DMS153 treated with DMSO at 0.1 percent for 48 hours (cell line): ENCODE data around the gene FABP1.

Experiments
- DNase-seq: peaks from one replicate; lab custom pipeline; 2025; ENCODE audit not compliant: unreplicated experiment; lab: John Stamatoyannopoulos, UW

FABP1 gene

DNA sequence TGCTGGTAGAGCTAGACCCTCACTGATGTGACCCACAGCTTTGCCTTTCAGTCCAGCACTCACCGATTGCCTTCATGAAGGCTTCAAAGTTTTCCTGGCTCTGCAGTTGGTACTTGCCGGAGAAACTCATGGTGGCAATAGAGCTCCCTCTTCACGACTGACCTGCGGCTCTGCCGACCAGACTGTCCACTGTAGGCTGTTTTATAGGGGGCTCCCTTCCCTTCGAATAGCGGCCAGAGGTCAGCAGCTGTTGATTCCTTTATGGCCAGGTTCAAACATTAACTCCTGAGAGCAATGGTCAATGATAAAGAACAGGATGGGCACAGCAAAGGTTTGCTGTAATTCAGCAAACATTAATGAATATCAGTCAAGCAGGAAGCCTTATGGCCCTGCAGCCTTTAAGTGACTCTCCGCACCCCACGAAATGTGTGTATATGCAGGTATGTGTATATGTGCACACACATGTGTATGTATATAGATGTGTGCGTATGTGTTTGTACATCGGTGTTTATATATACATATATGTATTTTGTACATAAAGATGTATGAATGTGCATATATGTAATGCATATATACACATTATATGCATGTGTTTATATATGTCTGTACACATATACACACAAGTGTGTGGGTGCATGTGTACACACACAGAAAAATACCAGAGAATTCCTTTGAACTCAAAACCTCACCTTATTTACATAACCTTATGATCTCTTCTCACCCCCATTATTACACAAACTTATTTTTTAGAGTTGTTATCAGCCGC lies at the start of gene FABP1:
TSS of gene FABP1 (minus strand) at position 175 of the 766 bp plus-strand sequence. CDS start at position 130, 45 bp downstream.
- DNase-seq: no peak

DNA sequence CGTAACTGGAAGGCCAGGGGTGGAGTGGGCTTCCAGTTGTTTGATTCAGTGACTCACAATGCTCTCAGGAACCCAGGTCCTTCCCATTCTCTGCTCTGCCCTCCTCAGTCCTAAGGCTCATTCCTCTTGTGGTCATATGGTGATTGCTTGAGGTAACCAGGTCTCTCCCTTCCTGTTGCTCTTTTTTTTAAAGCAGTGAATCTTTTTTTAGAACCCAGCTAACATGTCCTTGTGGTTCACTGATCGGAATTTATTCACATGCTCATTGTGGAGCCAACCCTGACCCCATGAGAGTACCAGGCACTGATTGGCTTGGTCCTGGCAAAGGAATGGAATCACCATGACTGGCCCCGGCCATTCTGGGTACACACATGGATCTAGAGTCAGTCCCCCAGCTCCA lies 49.7 kb upstream of the FABP1 start:
- no peak for DNase-seq

DNA sequence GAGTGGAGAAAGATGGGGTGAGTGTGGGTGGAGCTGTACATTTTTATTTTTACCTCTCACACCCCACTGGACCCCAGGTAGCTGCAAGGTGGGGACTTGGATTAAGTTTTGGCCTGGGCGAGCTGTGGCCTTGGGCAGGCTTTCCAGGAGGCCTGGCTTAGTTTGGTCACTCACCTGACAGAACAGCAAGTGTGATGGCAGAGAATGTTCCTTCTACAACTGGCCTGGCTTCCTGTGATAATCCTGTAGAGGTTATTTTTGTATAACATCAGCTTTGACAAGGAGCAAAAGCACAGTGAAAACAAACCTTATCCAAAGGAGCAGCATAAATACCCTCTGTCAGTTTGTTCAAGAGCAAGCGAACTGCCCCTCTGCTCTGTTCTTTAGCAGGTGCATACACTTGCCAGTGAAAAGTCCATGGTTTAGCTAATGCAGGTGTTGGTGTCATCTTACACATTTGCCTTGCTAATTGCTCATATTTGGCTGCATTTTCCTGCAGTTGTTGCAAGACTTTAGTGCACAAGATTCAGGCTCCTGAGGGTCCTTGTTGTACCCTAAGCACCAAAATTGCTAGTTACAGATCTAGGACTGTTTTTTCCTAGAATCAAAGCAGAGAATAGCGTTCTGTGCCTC lies 48.6 kb upstream of the FABP1 start:
- no peak for DNase-seq

DNA sequence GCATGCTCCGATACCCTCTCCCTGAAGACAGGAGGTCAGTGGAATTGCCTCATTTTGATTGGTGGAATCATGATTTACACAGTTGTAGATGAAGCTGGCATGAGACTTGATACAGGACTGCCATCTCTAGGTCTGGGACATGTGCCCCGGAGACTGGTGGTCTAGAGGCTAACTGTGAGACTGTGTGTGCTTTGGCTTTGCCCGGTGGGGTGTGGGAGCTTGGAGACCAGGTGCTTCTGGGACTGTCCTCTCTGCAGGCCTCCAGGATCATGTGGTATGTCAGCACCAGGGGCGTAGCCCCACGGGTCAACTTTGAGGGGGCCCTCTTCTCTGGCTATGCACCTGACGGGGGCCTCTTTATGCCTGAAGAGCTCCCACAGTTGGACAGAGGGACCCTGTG lies 45.0 kb upstream of the FABP1 start:
- DNase-seq: no peak

DNA sequence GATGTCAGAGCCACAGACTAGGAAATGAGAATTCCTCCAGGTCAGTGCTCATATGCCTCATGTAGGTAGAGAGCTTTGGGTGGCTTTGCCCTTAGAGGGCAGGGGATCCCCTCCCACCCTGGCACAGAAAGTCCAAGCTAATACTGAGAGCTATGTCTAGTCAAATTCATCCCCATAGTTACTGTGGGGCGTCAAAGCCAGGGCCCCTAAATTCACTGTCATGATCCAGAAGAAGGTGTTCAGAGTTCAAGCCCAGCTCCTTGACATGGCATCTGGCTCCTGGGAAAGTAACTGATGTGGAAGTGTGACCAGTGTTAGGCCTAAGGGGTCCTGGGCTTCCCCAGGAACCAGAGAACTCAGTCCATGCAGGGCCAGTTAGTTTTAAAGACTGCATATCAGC lies 44.1 kb upstream of the FABP1 start:
- DNase-seq: no peak

DNA sequence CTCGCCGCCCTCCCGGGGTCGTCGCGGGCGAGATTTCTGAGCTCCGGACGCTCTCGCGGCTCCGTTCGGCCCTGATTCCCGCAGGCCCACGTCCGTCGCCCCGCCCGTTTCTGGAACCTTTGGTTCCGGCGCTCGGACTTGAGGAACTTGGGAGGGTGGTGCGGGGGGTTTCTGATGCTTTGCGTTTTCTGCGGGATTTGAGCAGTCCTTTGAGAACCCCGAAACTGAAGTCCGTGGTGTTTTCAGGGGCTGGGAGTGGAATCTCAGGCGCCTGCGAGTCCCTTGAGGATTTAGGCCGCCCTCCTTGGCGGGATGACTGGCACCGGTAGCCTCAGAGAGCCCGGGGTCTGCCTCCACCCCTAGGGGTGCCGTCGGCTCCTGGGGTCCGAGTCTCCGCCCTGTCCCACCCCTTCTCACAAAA lies 42.6 kb upstream of the FABP1 start:
- DNase-seq: no peak

DNA sequence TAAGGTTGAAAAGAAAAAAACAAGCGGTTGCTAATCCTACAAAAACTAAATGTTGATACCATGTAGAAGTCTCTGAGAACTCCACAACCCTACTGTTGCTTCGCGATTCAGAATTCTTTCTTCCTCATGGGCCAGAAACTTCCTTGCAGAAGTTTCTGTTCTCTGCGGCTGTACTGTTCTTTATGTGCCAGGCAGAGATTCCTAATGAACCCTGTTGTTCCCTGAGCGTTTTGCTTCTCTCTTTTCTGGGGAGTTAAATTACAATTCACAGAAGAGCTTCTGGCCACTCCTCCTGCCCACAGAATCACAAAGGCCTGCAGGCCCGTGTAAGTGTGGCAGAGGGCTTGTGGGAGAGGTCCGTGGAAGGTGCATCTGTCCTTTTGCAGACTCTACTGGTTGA lies 40.5 kb upstream of the FABP1 start:
- no peak for DNase-seq

DNA sequence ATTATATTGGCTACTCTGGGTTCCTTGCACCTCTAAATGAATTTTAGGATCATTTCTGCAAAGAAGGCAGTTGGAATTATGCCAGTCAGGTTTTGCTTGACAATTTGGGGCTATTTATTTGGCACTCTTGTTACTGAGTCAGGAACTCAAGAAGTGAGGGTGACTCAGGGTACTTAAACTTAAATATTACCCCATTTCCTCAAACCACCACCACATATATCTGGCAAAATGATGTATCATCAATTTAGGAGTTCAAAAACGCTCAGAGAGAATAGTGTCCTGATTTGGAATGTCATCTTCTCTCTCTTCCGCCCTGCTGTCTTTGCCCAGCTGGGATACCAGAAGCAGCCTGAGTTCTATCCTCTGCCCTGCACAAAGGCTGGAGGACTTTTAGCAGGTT lies 39.9 kb upstream of the FABP1 start:
- no peak for DNase-seq

DNA sequence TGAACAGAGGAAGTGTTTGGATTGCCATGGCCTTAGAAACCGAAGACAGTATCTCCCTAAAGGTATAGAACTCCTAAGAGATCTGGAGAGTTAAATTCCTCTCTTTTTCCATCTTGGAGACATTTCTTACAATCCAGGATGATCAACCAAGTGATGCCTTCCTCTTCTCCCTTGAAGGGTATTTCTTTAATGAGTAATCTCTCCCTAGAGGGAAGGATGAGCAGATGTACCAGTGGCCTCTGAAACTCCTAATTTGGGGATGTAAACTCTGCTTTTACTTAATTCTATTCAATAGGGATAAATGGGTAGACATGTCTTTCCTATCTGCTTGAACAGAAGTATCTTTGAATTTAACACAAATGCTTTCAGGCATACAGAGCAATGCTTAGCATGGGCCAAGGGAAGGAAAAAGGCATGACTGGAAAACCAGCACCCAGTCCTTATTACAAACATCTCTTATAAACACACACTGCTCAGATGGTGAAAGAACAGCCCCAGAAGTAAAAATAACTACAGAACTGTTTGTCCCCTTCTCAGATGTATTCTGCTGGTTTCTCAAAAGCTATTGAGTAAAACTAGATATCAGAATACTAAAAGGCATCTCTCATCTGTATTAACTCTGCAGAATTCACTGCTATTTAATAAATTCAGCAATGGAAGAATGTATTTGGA lies 37.6 kb upstream of the FABP1 start:
- no peak for DNase-seq

DNA sequence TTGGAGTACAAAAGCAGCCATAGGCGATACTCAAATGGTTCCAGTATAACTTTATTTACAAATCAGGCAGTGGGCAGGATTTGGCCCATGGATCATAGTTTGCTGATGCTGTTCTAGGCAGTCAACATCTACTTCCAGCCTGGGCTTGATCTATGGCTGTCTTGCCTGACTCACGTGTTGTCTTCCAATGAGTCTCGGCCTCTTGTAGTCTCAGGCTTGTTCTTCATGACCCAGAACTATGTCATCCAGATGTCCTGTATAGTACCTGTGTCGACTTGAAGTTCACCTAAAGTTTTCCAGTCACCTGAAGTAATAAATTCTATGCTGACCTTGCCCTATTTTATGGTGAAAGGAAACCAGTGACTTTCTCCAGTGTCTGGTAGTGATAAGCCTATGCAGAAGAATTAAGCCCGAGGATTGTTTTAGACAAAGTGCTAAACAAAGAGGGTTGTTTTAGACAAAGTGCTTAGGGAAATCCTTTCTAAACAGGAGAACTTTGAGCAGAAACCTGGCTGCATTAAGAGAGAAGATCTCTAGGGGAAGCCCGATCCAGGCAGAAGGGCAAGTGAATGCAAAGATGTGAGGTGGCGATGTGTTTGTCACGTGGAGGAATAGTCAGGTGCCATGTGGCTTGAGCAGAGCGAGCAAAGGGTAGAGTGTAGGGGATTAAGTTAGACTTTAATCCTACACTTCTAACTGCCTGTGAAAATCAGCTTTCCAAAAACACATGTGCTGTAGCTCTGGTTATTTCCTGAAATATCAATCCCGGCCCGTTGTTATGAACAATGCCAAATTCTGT lies 33.8 kb upstream of the FABP1 start:
- DNase-seq: no peak

DNA sequence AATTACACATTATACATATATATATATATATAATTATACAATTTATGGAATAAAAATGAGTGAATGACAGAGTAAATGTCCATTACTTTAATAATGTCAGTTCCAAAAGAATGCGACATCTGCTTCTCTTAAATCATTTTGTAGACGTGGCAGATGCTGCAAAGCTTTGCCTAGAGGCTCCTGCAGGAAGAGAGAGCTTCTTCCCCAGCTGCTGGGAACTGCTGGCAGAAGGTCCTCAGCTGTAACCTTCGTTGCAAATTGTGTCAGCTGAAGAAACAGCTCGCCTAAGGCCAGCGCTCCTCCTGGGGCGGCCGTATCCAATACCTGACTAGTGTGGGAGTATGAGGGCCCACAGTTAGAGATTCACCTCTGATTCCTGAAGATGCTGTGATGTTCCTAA lies 32.7 kb upstream of the FABP1 start:
- no peak for DNase-seq

DNA sequence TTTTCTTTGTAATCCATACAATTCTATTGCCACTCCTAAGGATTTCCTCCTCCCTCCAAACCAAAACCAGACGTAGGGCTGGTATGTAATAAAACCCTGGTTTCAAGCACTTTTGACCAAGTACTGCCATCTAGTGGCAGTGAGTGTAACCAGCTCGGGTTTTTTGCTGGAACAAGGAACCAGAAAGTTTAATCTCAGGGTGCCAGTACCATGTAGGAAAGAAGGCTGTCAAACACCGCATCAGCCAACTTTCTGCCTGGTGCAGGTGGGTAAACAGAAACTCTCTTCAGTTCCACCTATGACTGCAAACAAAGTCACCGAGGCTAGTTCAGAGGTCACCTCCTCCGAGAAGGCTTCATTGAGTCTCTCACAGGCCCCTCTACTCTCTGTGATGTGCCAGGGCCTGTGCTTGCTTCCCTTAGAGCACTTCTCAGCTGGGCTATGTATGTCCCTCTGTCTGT lies 32.1 kb upstream of the FABP1 start:
- peak; percentile 56 for DNase-seq

DNA sequence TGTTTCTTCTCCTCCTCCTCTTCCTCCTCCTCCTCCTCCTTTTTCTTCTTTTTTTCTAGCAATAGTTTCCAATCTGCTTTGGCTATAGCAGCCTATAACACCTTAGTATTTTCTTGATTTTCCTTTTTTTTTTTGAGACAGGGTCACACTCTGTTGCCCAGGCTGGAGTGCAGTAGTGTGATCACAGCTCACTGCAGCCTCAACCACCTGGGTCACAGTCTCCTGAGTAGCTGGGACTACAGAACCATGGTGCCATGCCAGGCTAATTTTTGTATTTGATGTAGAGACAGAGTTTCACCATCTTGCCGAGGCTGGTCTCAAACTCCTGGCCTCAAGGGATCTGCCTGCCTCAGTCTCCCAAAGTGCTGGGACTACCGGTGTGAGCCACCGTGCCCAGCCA lies 31.6 kb upstream of the FABP1 start:
- no peak for DNase-seq

DNA sequence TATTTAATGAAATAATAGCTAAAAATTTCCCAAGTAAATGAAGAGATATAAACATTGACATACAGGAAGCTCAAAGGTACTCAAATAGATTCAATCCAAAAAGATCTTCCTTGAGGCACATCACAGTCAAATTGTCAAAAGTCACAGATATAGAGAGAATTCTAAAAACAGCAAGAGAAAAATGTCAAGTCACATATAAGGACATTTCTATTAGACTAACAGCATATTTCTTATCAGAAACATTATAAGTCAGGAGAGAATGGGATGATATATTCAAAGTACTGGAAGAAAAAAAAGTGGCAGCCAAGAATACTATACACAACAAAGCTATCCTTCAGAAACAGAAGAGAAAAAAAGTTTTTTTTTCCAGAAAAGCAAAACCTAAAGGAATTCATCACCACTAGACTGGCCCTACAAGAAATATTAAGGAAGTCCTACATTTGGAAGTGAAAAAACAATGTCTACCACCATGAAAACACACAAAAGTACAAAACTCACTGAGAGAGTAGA lies 21.1 kb upstream of the FABP1 start:
- DNase-seq: no peak

DNA sequence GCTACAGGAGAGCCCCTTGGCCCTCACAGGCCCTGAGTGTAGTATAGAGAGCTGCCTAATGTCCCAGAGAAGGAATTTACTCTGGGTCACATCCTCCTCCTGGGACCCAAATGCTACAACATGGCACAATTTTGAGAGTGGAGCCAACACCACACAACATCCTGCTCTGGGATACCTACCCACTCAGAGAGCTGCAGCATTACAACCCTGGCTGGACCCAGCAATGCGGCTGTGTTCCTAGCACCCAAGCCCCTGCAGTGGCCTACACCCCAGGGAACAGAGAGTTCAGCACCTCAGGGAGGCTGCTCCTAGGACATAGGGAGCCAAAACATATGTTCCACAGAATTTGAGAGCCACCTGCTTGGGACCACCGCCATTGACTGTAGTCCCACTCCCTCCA lies 19.3 kb upstream of the FABP1 start:
- DNase-seq: no peak

DNA sequence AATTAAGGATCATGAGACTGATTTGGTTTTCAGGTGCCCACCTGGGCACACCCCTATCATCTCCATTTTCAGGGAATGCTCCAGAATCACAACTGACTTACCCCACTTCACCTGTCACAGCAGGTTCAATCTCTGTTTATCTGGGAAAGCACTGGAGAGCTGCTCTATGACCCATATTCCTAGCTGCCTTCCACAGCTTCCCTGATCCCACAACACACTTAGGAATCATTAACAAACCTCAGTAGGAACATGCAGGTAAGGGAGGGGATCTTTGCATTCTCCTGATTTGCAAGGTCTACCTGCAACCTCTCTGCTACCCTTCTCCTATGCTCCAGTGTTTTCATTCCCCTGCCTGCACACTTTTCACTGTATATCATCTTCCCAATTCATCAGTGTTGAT lies 18.7 kb upstream of the FABP1 start:
- no peak for DNase-seq

DNA sequence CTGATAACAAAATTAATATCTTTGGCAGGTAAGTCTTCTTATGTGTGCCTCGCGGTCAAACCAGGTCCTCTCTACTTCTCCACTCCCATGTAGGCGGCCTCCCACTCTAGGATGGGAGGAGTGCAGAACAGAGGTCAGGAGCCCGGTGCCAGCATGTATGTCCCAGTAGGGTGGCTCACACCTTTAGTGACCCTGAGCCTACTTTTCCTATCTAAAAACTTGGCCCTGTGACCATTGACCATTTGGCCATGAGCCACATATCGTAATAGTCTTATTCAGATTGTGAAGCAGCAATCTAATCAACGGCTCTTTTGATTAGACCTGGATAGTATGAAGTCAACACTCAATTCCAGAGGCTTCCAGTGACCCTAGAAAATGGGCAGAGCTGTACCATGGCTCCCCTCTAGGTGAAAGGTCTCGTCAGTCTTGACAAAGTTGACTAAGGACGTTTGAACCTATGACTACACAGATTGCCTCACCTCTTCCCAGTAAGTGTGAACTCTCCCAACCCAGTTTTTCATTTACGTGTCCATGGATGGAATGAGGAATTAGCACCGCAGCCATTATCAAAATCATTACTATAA lies 17.1 kb upstream of the FABP1 start:
- no peak for DNase-seq

DNA sequence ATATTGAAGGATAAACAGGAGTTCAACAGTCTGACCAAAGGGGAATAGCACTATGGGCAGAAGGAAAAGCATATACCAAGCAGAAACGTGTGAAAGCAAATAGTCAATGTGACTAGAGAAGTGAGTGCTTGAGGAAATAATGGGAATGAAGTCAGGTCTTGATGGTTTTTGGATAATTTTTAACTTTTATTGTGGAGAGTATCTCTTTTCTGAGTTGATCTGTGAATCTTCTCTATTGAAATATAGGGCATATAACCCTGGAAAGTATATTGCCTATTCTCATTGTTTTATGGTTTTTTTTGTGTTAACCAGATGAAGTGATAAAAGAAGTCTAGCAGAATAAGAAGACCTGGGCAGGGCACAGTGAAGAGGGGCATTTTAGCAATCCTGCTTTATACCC lies 16.4 kb upstream of the FABP1 start:
- no peak for DNase-seq

DNA sequence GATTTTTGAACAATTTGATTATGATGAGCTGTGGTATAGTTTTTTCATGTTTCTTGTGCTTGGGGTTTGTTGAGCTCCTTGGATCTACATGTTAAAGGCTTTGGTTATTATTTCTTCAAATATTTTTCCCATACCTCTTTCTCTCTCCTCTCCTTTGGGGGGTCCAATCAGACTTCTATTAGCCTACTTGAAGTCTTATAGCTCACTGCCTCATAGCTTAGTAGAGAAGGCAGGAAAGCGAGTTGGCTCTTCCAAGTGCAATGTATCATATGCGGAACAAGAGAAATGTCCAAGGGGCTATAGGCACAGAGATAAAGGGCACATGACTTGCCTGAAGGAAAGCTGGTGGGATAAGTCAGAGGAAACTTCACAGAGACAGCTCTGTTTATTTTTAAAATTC lies 14.1 kb upstream of the FABP1 start:
- DNase-seq: no peak

DNA sequence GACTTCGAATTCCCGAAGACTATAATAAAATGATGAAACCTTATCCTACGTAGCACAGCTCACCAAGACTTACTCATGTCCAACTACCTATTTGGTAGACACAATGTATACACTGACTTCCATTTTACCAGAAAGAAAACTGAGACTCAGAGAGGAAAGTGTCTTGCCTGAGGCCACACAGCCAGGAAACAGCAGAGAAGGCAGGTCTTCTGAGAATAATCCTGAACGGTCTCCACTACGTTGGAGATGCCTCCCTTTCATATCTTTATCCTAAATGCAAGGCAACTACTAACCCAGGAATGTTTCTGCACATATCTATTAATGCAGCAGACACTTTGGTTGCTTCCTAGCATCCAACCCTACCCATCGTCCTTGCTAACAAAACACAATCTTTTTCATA lies 11.9 kb upstream of the FABP1 start:
- DNase-seq: no peak

DNA sequence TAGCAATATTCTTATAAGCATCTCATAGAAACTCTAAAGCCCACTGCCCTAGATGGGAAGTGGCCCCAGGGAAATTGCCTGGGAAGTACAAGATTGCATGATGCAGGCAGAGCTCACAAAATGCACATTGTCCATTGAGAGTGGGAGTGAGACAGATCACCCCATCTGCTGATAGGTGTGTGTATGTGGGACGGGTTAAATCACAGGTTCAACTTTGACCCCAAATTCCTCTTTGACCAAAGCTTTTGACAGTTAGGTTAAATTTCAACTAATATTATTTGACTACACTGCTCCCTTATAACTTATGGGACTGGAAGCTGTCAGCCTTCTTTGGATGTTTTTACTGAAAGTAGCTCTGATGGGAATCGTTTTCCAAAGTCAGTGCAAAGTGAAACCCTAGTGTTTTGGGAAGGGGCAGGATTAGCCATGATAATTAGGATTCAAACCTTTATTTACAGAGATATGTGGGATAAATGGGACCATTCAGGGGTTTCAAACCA lies 11.4 kb upstream of the FABP1 start:
- no peak for DNase-seq
